CD4-positive, alpha-beta T cell (primary cell): ENCODE measurements around the gene KIF21B. TPM values are rescaled to one million over a fixed set of nuclear protein-coding genes. Genes with fewer than 3 reads are reported as not detected.
A peak's percentile ranks its signal among the peaks of the same experiment; 100 is the strongest.

Experiments
- ATAC-seq: fragments of 200-7000 bp; cut with Tn5 transposase; one replicate; pipeline ENCODE4 v1.10.0; 2022; ENCODE audit warnings: mild to moderate bottlenecking; ENCODE audit not compliant: poor library complexity
- CTCF ChIA-PET: fragments of 350-600 bp; sonication (Branson Sonifier 250); formaldehyde crosslinking; loops from one replicate; lab custom pipeline; 2021; ENCODE audit warnings: antibody characterized with exemption, inconsistent platforms; lab: Charles Lee
- POLR2A ChIA-PET: fragments of 350-600 bp; sonication (Branson Sonifier 250); formaldehyde crosslinking; loops from one replicate; lab custom pipeline; 2021; ENCODE audit warnings: antibody characterized with exemption, inconsistent platforms; lab: Charles Lee
- DNase-seq, 14 experiments: peaks; one replicate each; pipeline ENCODE4 v3.0.0-alpha.2; 2013 to 2020; ENCODE audit warnings: mixed read lengths in 2 of 14
- H3K27ac ChIP-seq, 2 donors: one replicate each; pipeline versions ENCODE4 v1.5.1 to v1.7.0; 2013; ENCODE audit warnings: low read length in 2 of 2, low read depth in 1 of 2, mild to moderate bottlenecking in 1 of 2
- H3K27me3 ChIP-seq, 2 experiments: 1 replicate in 1 of 2; 2 replicates in 1 of 2; pipeline versions ENCODE4 v1.6.1 to v1.7.0; 2013; ENCODE audit warnings: low read length in 2 of 2, control low read depth in 1 of 2, mild to moderate bottlenecking in 1 of 2, moderate library complexity in 1 of 2; ENCODE audit not compliant: insufficient read depth in 2 of 2, control insufficient read depth in 1 of 2
- H3K36me3 ChIP-seq: one replicate; pipeline ENCODE4 v1.6.1; 2013; ENCODE audit warnings: low read length, control low read depth; ENCODE audit not compliant: insufficient read depth
- H3K4me1 ChIP-seq: one replicate; pipeline ENCODE4 v1.6.1; 2013; ENCODE audit warnings: low read length, control low read depth; ENCODE audit not compliant: insufficient read depth
- H3K4me3 ChIP-seq: one replicate; pipeline ENCODE4 v1.5.1; 2013; ENCODE audit warnings: mild to moderate bottlenecking, low read length, moderate library complexity
- H3K9me3 ChIP-seq, 2 experiments: 1 replicate in 1 of 2; 2 replicates in 1 of 2; pipeline versions ENCODE4 v1.6.1 to v1.7.0; 2013; ENCODE audit warnings: low read length in 2 of 2, mild to moderate bottlenecking in 2 of 2, control low read depth in 1 of 2, moderate library complexity in 1 of 2; ENCODE audit not compliant: control insufficient read depth in 1 of 2, insufficient read depth in 1 of 2
- H3K27ac Mint-ChIP-seq: one replicate; pipeline ENCODE4 v1.8.0; 2020; ENCODE audit warnings: mixed read lengths
- H3K27me3 Mint-ChIP-seq: one replicate; pipeline ENCODE4 v1.8.0; 2021; ENCODE audit warnings: mixed read lengths
- H3K36me3 Mint-ChIP-seq: one replicate; pipeline ENCODE4 v1.8.0; 2021; ENCODE audit warnings: low read depth, mixed read lengths
- H3K4me1 Mint-ChIP-seq: one replicate; pipeline ENCODE4 v1.8.0; 2021; ENCODE audit warnings: low read depth, mixed read lengths
- H3K4me3 Mint-ChIP-seq: one replicate; pipeline ENCODE4 v1.8.0; 2020; ENCODE audit warnings: mild to moderate bottlenecking, mixed read lengths
- H3K9me3 Mint-ChIP-seq: one replicate; pipeline ENCODE4 v1.8.0; 2020; ENCODE audit warnings: mixed read lengths
- CTCF ChIP-seq: fragments of 200-600 bp; IDR thresholded peaks from one replicate; pipeline ENCODE4 v1.8.0; 2022; ENCODE audit warnings: antibody characterized with exemption, mild to moderate bottlenecking
- intact Hi-C, 2 experiments: fragments of 100-400 bp; cut with DNase I in 1 of 2; cut with micrococcal nuclease in 1 of 2; formaldehyde crosslinking; loops; one replicate each; pipeline versions ENCODE4 v1.15.1 to v1.9.0; 2023 to 2025; cut with DNase I, micrococcal nuclease
- total RNA-seq, 174 experiments: library from RNA in 2 of 174; stranded (reverse) in 2 of 174; gene quantifications; one replicate each; pipeline ENCODE4 v1.2.3 and lab custom pipeline; 2021 to 2026

The KIF21B gene
- total RNA-seq, 2 experiments from 2014 or later, result 64.5 to 65.4 TPM

- no peak overlapping the region for H3K4me3 ChIP-seq
- CTCF ChIA-PET, result no interaction called here
- POLR2A ChIA-PET, result no interaction called here
- peaks cover 67% of the 10 kb centered on the region for H3K36me3 ChIP-seq
- Mint-ChIP-seq H3K27me3 (no peaks in the 10 kb centered on the region), H3K36me3 (peaks cover 20% of the 10 kb centered on the region), H3K4me3 (no peak overlapping the region), H3K9me3 (no peaks in the 10 kb centered on the region), H3K27ac (no peak overlapping the region), H3K4me1 (peaks cover 23% of the 10 kb centered on the region)
- no peak for TF ChIP-seq CTCF
- DNase-seq (no peak), ATAC-seq (no peak)
- no peaks in the 10 kb centered on the region for H3K27me3 ChIP-seq
- intact Hi-C loops, result no loop called here
- H3K4me1 ChIP-seq, result peaks cover 41% of the 10 kb centered on the region
- no peaks in the 10 kb centered on the region for H3K9me3 ChIP-seq
- peak overlapping the region in 1 of 2 donors; percentile 2 for H3K27ac ChIP-seq
These were observed 17.1 kb downstream of the KIF21B start for GRCh38 chr1:201006450-201006849.

GRCh38 chr1:201004732-201005131, 18.8 kb downstream of the KIF21B start:
- Mint-ChIP-seq H3K27ac (peak overlapping the region; percentile 16), H3K9me3 (no peaks in the 10 kb centered on the region)

GRCh38 chr1:201004154-201004553, 19.4 kb downstream of the KIF21B start:
- Mint-ChIP-seq H3K9me3 (no peaks in the 10 kb centered on the region), H3K4me1 (peaks cover 5% of the 10 kb centered on the region), H3K4me3 (no peak overlapping the region), H3K27me3 (no peaks in the 10 kb centered on the region), H3K27ac (no peak overlapping the region), H3K36me3 (peaks cover 24% of the 10 kb centered on the region)
- ChIA-PET POLR2A (interaction anchor here (1.0 kb wide), 1 partner anchor 11 kb away, joined by 3 read pairs; no protein-coding TSS in a partner anchor), CTCF (no interaction called here)
- H3K27ac ChIP-seq, result no peak overlapping the region
- no peak overlapping the region for H3K4me3 ChIP-seq
- intact Hi-C loops, result no loop called here
- no peaks in the 10 kb centered on the region for H3K27me3 ChIP-seq
- ATAC-seq (no peak), DNase-seq (no peak)
- no peak for TF ChIP-seq CTCF
- peaks cover 20% of the 10 kb centered on the region for H3K4me1 ChIP-seq
- no peaks in the 10 kb centered on the region for H3K9me3 ChIP-seq
- H3K36me3 ChIP-seq, result peaks cover 84% of the 10 kb centered on the region

More at GRCh38 chr1:201004732-201005131, 18.8 kb downstream of the KIF21B start:
- Mint-ChIP-seq H3K4me3 (no peak overlapping the region), H3K27me3 (no peaks in the 10 kb centered on the region), H3K4me1 (peaks cover 11% of the 10 kb centered on the region), H3K36me3 (peaks cover 24% of the 10 kb centered on the region)
- Histone ChIP-seq H3K9me3 (no peaks in the 10 kb centered on the region), H3K4me3 (no peak overlapping the region), H3K27ac (no peak overlapping the region), H3K36me3 (peaks cover 81% of the 10 kb centered on the region), H3K27me3 (no peaks in the 10 kb centered on the region), H3K4me1 (peaks cover 24% of the 10 kb centered on the region)
- ChIA-PET POLR2A (no interaction called here), CTCF (interaction anchor here (0.9 kb wide), 1 partner anchor 15 kb away, joined by 4 read pairs; no protein-coding TSS in a partner anchor)
- no peak for TF ChIP-seq CTCF
- ATAC-seq (no peak), DNase-seq (no peak)
- intact Hi-C loops, result no loop called here
